GM12892 (cell line): Measurements from ENCODE around the gene TGFA. TPM values are rescaled to one million over a fixed set of nuclear protein-coding genes. Genes with fewer than 3 reads are reported as not detected.

ENCODE experiments used
- DNase-seq: peaks from one replicate; pipeline ENCODE4 v3.0.0; 2011; ENCODE audit not compliant: insufficient read length
- FAIRE-seq: peaks from 2 replicates; lab custom pipeline; 2011; peaks lifted over from hg19 to GRCh38; lab: Jason Lieb, UNC
- POLR2A ChIP-seq: IDR thresholded peaks from 2 replicates; pipeline ENCODE4 v1.6.1; 2011; ENCODE audit warnings: low read depth, low read length, control low read depth
- POLR2AphosphoS5 ChIP-seq: IDR thresholded peaks from 2 replicates; pipeline ENCODE4 v1.6.1; 2011; ENCODE audit warnings: low read depth, low read length, control low read depth
- TAF1 ChIP-seq: IDR thresholded peaks from 2 replicates; pipeline ENCODE4 v1.6.1; 2011; ENCODE audit warnings: low read depth, mild to moderate bottlenecking, control low read depth, low read length, borderline replicate concordance
- polyA plus RNA-seq: library from polyadenylated mRNA; unstranded; fragments of >200 nt; gene quantifications from one replicate; pipeline ENCODE4 v1.2.1, GENCODE V29; 2012; ENCODE audit warnings: missing spikeins, inconsistent platforms; ENCODE audit not compliant: missing spikeins

Gene TGFA
- not detected for polyA plus RNA-seq

- DNase-seq (peak; percentile 47), FAIRE-seq (no peak)
- TF ChIP-seq POLR2A, result no peak
- TF ChIP-seq POLR2AphosphoS5, result no peak
- TF ChIP-seq TAF1, result no peak
Measured at GRCh38 chr2:70553584-70554337, at the start of gene TGFA. Gene TGFA (minus strand): TSS chr2:70553826. CDS start chr2:70553767, 59 bp downstream.

GRCh38 chr2:70603066-70603465, 49.4 kb upstream of the TGFA start:
- FAIRE-seq, result no peak

GRCh38 chr2:70598197-70598596, 44.6 kb upstream of the TGFA start:
- DNase-seq (no peak), FAIRE-seq (no peak)
- TF ChIP-seq POLR2AphosphoS5 (no peak), TAF1 (no peak), POLR2A (no peak)

More at GRCh38 chr2:70603066-70603465, 49.4 kb upstream of the TGFA start:
- no peak for TF ChIP-seq POLR2AphosphoS5
- TF ChIP-seq POLR2A, result no peak
- no peak for TF ChIP-seq TAF1
- no peak for DNase-seq

GRCh38 chr2:70596739-70597138, 43.1 kb upstream of the TGFA start:
- no peak for DNase-seq
- no peak for FAIRE-seq

GRCh38 chr2:70596293-70596692, 42.7 kb upstream of the TGFA start:
- FAIRE-seq, result no peak
- DNase-seq, result no peak

More at GRCh38 chr2:70596739-70597138, 43.1 kb upstream of the TGFA start:
- TF ChIP-seq POLR2AphosphoS5 (no peak), POLR2A (no peak), TAF1 (no peak)

GRCh38 chr2:70583091-70583490, 29.5 kb upstream of the TGFA start:
- DNase-seq, result no peak
- TF ChIP-seq POLR2A (no peak), TAF1 (no peak), POLR2AphosphoS5 (no peak)
- no peak for FAIRE-seq

More at GRCh38 chr2:70596293-70596692, 42.7 kb upstream of the TGFA start:
- TF ChIP-seq POLR2A, result no peak

- DNase-seq (no peak), FAIRE-seq (no peak)
Measured at GRCh38 chr2:70580352-70580751, 26.7 kb upstream of the TGFA start.

GRCh38 chr2:70574618-70575017, 21.0 kb upstream of the TGFA start:
- DNase-seq (no peak), FAIRE-seq (no peak)
- TF ChIP-seq POLR2AphosphoS5, result no peak
- no peak for TF ChIP-seq TAF1
- TF ChIP-seq POLR2A, result no peak

More at GRCh38 chr2:70580352-70580751, 26.7 kb upstream of the TGFA start:
- TF ChIP-seq TAF1, result no peak
- TF ChIP-seq POLR2A, result no peak
- no peak for TF ChIP-seq POLR2AphosphoS5

GRCh38 chr2:70574109-70574508, 20.5 kb upstream of the TGFA start:
- DNase-seq, result no peak
- TF ChIP-seq TAF1 (no peak), POLR2A (no peak), POLR2AphosphoS5 (no peak)
- no peak for FAIRE-seq

- no peak for DNase-seq
- no peak for FAIRE-seq
- no peak for TF ChIP-seq POLR2A
- no peak for TF ChIP-seq POLR2AphosphoS5
- no peak for TF ChIP-seq TAF1
Measured at GRCh38 chr2:70570041-70570661, 16.5 kb upstream of the TGFA start.

- no peak for DNase-seq
- FAIRE-seq, result no peak
- TF ChIP-seq POLR2AphosphoS5 (no peak), POLR2A (no peak), TAF1 (no peak)
Measured at GRCh38 chr2:70569559-70569958, 15.9 kb upstream of the TGFA start.

GRCh38 chr2:70566906-70567305, 13.3 kb upstream of the TGFA start:
- DNase-seq (no peak), FAIRE-seq (no peak)
- TF ChIP-seq POLR2AphosphoS5 (no peak), POLR2A (no peak), TAF1 (no peak)

GRCh38 chr2:70566464-70566863, 12.8 kb upstream of the TGFA start:
- TF ChIP-seq POLR2AphosphoS5, result no peak
- TF ChIP-seq POLR2A, result no peak
- no peak for TF ChIP-seq TAF1
- no peak for DNase-seq
- FAIRE-seq, result no peak
